ENCODE results near the gene ACAN.

GRCh38 chr15:88873786-88874185 lies 70.5 kb downstream of the ACAN start:
- TF ChIP-seq POLR2A (IDR thresholded peaks at IDR 0.05) (no peak), CTCF (IDR thresholded peaks at IDR 0.05) (no peak), POLR2AphosphoS5 (IDR thresholded peaks at IDR 0.05) (no peak), EP300 (IDR thresholded peaks at IDR 0.05) (no peak)

Data from stomach (tissue), 4 donors.